HG03439 (cell line): ENCODE data around the gene FUT7.
A peak's percentile ranks its signal among the peaks of the same experiment; 100 is the strongest.
"Not testable (repeated sequence)": the region's sequence is repeated elsewhere in the genome, so short reads cannot be mapped to it uniquely, and the experiment has no call there.

Experiments
- ATAC-seq: cut with Tn5 transposase; IDR thresholded peaks from one replicate; pipeline ENCODE4 v1.9.1; 2021; ENCODE audit warnings: mild to moderate bottlenecking, moderate library complexity; ENCODE audit not compliant: unreplicated experiment

FUT7 gene

GRCh38 chr9:137034039-137034708 is 2.3 kb upstream of the FUT7 start:
- ATAC-seq: no peak

GRCh38 chr9:137033481-137033880 is 1.6 kb upstream of the FUT7 start:
- not testable (repeated sequence) for ATAC-seq

- ATAC-seq: no peak
These were observed 970 bp upstream of the FUT7 start for GRCh38 chr9:137032858-137033257.

- no peak for ATAC-seq
These were observed 1.1 kb downstream of the FUT7 start for GRCh38 chr9:137030538-137031527.

- ATAC-seq: no peak
These were observed 1.9 kb downstream of the FUT7 start for GRCh38 chr9:137030006-137030405.

GRCh38 chr9:137029058-137029936 is 2.6 kb downstream of the FUT7 start:
- ATAC-seq: no peak

- ATAC-seq: peak; percentile 33
These were observed 3.4 kb downstream of the FUT7 start for GRCh38 chr9:137028263-137029057.

- no peak for ATAC-seq
These were observed 4.3 kb downstream of the FUT7 start, which contains the start of gene ABCA2 for GRCh38 chr9:137027369-137028262. Gene ABCA2 (minus strand): TSS chr9:137028237. CDS start chr9:137028140, 97 bp downstream.

- ATAC-seq: no peak
These were observed 5.1 kb downstream of the FUT7 start for GRCh38 chr9:137026828-137027227.

- ATAC-seq: no peak
These were observed 5.5 kb downstream of the FUT7 start for GRCh38 chr9:137026384-137026783.

GRCh38 chr9:137025517-137025966 is 6.3 kb downstream of the FUT7 start:
- no peak for ATAC-seq

- no peak for ATAC-seq
These were observed 8.3 kb downstream of the FUT7 start for GRCh38 chr9:137023583-137023991.

- no peak for ATAC-seq
These were observed 8.7 kb downstream of the FUT7 start for GRCh38 chr9:137023157-137023556.

GRCh38 chr9:137022662-137023008 is 9.3 kb downstream of the FUT7 start:
- no peak for ATAC-seq

GRCh38 chr9:137021979-137022661 is 9.8 kb downstream of the FUT7 start:
- ATAC-seq: no peak

- no peak for ATAC-seq
These were observed 10.3 kb downstream of the FUT7 start for GRCh38 chr9:137021568-137021978.

- no peak for ATAC-seq
These were observed 10.9 kb downstream of the FUT7 start for GRCh38 chr9:137020771-137021567.
